ENCODE measurements around the gene ANXA8L1.
"Not testable (repeated sequence)": the region's sequence is repeated elsewhere in the genome, so short reads cannot be mapped to it uniquely, and the experiment has no call there.

ANXA8L1 gene

DNA sequence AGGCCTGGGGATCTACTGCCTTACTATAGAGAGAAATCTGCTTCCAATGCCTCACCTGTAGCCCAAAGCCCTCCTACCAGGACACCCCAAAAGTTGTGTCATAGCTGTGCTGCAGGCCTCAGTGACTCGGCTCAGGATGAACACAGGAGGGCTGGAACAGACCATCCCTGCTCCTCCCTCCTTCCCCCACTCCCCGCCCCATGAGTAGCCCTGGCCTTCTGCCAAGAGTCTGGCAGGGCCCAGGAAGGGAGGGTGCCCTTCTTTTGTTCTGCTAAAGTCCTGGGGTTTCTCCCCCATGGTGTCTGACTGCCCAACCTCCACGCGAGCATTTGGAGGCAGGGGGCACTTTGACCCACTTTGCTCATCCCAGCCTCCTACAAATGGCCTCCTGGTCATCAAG, 65.4 kb downstream of the ANXA8L1 start:
- H3K4me1 Mint-ChIP-seq (ENCODE audit: low read depth); H3K4me3 Mint-ChIP-seq; H3K27me3 Mint-ChIP-seq; H3K27ac Mint-ChIP-seq; H3K36me3 Mint-ChIP-seq; H3K9me3 Mint-ChIP-seq (ENCODE audit: low read depth): not testable (repeated sequence)
